ENCODE measurements around the gene DDOST.

DDOST gene

DNA sequence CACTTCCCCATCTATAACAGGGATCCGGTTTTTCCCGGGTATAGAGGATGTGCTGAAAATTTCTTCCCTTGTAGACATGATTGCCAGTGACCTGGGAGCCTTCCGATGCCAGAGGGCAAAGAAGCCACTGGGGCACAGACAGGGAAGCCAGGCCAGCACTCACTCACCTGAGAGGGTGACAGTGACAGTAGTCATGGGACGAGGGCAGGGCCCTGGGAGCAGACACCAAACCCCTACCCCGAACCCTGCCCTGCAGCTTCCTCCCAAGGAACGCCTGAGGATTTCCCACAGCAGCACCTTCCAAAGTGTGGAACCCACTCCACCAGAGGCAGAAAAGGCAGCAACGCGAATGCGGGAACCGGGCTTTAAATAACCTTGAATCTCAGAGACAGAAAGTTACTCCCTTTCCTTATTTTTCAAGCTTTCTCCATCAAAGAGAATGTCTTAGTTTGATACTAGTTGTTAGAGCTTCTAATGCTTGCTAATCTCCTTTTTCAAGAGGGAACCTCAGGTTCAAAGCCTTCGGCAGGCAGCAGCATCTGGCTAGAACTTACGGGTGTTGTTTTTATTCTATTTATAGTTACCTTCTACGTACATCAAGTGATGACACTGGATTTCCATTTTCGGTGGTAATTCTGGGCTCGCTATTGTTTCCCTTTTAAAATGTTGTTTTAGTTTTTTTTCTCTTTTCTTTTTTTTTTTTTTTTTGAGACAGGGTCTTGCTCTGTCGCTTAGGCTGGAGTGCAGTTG is 2.8 kb downstream of the DDOST start:
- DNase-seq, result no peak

- DNase-seq, result no peak
These were observed 4.1 kb downstream of the DDOST start for GRCh38 chr1:20657024-20657423.

DNA sequence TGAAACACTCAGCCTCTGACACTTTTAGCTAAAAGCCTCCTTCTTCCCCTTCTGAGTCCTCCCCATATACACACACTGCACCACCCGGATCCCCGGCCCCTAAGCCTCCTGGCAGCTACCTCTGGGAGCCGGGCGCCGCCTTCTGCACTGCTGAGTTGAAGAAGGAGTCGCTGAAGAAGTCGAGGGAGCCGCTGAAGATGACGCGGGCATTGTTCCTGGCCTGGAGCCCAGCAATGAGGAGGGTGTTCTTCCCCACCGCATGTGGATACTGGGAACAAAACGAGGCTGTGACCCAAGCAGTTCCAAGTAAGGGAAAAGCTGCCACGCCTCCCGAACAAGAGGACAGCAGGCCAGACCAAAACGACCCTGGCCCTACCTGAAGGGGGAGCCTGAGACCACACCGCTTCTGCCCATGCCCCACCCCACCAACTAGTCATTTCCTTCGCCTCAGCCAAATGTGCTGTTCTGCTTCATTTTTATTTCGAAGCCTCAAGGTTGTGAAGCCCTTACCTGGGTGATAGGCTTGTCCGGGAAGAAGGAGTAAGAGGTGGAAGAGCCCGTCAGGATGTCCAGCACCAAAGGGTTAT is 7.0 kb downstream of the DDOST start:
- no peak for DNase-seq

GRCh38 chr1:20652300-20652699 is 8.9 kb downstream of the DDOST start:
- no peak for DNase-seq

DNA sequence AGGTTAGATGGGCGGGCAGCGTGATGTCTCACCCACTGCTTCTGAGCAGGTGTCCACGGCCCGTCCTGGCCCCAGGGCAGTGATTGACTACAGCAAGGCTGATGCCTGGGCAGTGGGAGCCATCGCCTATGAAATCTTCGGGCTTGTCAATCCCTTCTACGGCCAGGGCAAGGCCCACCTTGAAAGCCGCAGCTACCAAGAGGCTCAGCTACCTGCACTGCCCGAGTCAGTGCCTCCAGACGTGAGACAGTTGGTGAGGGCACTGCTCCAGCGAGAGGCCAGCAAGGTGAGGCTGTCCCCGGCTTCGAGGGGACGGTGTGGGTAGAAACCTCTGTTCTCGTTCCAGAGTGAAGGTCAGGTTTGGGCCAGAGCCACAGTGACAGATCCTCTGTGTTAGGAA is 12.2 kb downstream of the DDOST start:
- no peak for DNase-seq

DNA sequence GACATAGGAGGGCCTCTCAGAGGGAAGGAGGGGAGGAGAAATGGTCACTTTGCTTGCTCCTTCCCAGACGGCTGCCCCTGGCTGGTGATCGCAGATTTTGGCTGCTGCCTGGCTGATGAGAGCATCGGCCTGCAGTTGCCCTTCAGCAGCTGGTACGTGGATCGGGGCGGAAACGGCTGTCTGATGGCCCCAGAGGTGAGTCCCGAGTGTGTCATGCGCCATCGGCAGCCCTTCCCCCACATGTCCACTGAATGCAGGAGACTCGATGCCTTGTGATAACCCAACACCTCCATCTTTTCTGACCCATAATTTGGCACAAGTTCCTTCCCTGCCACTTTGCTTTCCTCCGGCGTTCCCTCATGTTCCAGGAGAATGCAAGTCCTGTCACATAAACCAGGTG is 12.7 kb downstream of the DDOST start:
- no peak for DNase-seq

DNA sequence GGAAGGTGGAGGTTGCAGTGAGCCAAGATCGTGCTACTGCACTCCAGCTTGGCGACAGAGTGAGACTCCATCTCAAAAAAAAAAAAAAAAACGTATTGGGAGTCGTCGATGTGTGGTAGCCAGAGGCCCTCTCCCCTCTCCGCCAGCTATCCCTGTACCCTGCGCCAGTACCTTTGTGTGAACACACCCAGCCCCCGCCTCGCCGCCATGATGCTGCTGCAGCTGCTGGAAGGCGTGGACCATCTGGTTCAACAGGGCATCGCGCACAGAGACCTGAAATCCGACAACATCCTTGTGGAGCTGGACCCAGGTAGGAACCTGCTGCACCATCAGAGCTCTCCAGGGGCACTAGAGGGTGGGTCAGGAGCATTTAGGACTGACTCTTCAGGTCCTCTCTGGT is 15.8 kb downstream of the DDOST start:
- DNase-seq, result no peak

- no peak for DNase-seq
These were observed 16.8 kb downstream of the DDOST start for GRCh38 chr1:20644416-20644815.

GRCh38 chr1:20643080-20643479 is 18.1 kb downstream of the DDOST start:
- no peak for DNase-seq

GRCh38 chr1:20641975-20642374 is 19.2 kb downstream of the DDOST start:
- no peak for DNase-seq

DNA sequence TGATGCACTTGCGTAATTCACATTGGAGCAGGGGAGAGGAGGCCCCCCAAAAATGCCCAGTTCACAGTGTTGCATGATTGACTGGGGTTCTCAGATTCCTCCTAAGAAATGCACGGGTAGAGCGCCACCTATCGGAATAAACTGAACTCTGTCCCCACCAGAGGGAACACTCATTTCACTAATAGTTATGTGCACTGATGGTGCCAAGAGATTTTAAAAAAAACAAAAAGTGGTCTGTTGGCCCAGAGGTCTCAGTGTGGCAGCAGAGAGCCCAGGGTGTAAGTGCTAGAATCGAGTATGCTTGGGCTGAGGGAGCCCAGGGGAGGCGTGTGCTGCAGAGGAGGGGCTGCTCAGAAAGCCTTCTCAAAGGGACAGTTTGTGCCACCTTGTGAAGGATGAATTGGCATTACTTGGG is 21.0 kb downstream of the DDOST start:
- no peak for DNase-seq

DNA sequence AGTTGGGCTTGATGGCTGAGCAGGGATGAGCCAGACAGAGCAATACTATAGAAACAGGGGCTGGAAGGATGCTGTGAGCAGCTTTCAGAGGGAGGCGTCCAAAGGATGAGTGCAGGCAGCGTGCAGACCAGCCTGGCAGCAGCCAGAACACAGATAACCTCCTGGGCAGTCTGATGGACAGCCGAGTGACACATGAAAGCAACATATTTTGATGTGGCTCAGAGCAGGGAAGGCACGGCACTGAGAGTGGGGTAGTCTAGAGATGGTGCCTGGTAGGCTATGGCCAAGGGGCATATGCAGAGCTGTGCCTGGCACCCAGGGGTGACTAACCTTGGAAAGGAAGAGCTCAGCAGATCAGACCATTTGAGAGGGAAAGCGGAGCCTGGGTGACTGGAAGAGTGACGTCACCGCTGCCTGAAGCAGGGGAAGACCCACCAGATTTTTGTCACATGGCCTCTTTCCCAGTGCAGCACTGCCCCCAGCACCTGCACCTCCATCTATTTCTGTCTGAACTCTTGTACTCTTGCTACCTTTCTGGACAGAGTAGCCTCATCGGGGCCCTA is 24.3 kb downstream of the DDOST start:
- DNase-seq, result no peak

GRCh38 chr1:20634594-20635084 is 26.5 kb downstream of the DDOST start:
- no peak for DNase-seq

DNA sequence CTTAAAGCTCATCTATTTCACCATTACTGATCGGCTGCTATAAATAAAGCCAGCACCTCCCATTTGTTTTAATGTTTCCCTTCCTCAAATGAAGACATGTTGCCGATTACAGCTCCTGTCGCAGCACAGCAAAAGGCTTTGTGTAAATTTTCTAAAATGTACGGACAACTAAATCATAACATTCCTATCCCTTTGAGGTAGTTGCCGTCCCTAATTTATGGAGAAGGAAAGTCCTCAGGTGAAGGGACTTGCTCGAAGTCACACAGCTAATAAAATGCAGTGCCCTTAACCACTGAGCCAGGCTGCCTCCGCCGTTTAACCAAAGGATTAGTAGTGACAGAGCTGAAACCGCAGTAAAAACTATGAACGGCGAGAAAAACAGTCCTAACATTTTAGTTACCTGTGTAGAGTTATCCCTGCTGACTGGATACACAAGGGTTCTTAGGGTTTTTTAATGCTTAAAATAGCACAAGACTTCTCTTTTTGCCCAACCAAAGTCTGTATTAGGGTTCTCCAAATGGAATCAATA is 27.0 kb downstream of the DDOST start:
- no peak for DNase-seq

DNA sequence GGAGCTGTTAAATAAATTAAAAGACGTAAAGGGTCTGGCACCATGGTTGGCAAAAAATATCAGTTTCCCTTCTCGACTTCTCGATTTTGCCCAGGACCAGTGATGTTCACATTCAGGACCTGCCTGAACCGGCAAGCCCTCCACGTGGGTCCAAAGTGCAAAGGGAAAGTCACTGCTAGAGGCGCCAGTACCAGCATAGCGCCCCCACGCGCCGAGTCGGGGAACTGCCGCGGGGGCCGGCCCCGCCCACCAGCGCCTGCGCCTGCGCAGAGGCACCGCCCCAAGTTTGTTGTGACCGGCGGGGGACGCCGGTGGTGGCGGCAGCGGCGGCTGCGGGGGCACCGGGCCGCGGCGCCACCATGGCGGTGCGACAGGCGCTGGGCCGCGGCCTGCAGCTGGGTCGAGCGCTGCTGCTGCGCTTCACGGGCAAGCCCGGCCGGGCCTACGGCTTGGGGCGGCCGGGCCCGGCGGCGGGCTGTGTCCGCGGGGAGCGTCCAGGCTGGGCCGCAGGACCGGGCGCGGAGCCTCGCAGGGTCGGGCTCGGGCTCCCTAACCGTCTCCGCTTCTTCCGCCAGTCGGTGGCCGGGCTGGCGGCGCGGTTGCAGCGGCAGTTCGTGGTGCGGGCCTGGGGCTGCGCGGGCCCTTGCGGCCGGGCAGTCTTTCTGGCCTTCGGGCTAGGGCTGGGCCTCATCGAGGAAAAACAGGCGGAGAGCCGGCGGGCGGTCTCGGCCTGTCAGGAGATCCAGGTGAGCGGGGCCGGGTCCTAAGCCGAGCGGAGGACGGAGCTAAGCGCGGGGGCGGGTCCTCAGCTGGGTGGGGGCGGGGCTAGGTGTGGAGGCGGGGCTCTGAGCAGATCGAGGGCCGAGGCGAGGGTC is 27.7 kb downstream of the DDOST start, which contains the start of gene PINK1:
Gene PINK1, plus strand, starts transcription at position 269 of the 875 bp plus-strand sequence. Its CDS starts 91 bp downstream, at position 360.
- no peak for DNase-seq

DNA sequence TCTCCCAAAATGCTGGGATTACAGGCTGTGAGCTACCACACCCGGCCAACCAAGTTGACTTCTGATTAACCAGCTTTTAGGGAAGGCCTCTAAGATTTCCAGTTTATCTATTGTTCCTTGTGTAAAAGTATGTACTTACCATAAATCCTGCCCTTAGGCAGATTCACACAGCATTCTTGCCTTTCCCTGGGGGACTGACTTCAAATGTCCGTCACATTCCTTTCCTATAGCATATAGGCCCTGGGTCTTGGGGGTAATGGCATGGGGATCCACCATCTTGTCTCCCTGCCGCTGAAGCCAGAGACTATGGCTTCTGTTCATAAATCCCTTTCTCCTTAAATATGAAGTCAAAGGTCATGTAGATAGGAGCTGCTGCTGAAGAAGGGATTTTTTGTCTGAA is 28.8 kb downstream of the DDOST start:
- no peak for DNase-seq

GRCh38 chr1:20630729-20631128 is 30.4 kb downstream of the DDOST start:
- DNase-seq, result no peak

GRCh38 chr1:20626524-20626923 is 34.6 kb downstream of the DDOST start:
- DNase-seq, result no peak

GRCh38 chr1:20626098-20626427 is 35.1 kb downstream of the DDOST start:
- DNase-seq, result no peak

DNA sequence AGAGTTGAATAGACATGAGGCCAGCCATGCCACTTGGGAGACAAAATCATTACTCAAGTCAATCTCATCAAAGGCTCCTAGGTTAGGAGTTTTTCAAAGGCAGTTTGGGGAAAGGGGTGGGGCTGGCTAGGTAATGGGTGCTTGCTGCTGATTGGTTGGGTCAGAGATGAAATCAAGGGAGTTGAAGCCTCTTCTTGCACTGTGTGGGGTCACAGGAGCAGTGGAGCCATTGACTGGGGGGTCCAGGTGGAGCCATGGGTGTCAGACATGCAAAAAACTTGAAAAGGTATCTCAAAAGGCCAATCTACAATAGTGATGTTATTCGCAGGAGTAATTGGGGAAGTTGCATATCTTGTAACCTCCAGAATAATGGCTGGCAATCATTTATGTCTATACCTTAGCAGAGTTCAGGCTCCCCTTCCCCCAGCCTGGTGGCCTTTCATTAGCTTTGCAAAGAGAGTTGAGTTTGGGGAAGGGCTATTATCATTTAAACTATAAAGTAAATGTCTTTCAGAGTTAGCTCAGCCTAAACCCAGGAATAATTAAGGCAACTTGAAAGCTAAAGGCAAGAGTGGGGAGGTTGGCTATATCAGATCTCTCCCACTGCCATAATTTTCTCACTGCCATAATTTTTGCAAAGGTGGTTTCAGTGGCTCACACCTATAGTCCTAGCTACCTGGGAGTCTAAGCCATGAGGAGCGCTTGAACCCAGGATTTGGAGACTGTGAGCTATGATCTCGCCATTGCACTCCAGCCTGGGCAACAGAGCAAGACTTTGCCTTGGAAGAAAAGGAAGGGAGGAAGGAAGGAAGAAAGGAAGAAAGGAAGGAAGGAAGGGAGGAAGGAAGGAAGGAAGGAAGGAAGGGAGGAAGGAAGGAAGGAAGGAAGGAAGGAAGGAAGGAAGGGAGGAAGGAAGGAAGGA is 35.7 kb downstream of the DDOST start:
- no peak for DNase-seq

DNA sequence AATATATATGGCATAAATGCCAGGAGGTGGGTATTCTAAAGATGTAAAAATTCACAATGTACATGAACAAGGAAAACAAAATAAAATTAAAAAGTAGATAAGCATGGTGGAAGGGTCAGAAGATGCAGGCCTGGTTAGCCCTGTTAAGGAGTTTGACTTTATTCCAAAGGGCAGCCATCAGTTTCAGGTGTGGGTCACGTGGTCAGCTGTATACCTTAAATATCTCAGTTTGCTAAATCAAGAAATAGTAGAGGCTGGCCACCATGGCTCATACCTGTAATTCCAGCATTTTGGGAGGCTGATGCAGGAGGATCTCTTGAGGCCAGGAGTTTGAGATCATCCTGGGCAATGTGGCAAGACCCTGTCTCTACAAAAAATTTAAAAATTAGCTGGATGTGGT is 36.5 kb downstream of the DDOST start:
- DNase-seq, result no peak

GRCh38 chr1:20621012-20621411 is 40.2 kb downstream of the DDOST start:
- no peak for DNase-seq
